WERI-Rb-1 (cell line): Measurements from ENCODE around the gene CFHR5.

Experiments used
- DNase-seq: peaks from one replicate; pipeline ENCODE4 v3.0.0-alpha.2; 2020
- H3K27ac ChIP-seq: fragments of 250-450 bp; sonication (Bioruptor Pico); 2 replicates; pipeline ENCODE4 v1.5.1; 2020; ENCODE audit warnings: mild to moderate bottlenecking, moderate library complexity
- H3K27me3 ChIP-seq: fragments of 250-450 bp; sonication (Bioruptor Pico); 2 replicates; pipeline ENCODE4 v1.5.1; 2021; ENCODE audit warnings: mild to moderate bottlenecking, low read depth, moderate library complexity; ENCODE audit not compliant: insufficient read depth, severe bottlenecking
- H3K36me3 ChIP-seq: fragments of 250-450 bp; sonication (Bioruptor Pico); 2 replicates; pipeline ENCODE4 v1.5.1; 2020; ENCODE audit warnings: mild to moderate bottlenecking, moderate library complexity
- H3K4me3 ChIP-seq: 2 replicates; pipeline ENCODE4 v1.5.1; 2011; ENCODE audit warnings: low read depth, mild to moderate bottlenecking, control low read depth, low read length
- H3K9me3 ChIP-seq: fragments of 250-450 bp; sonication (Bioruptor Pico); 2 replicates; pipeline ENCODE4 v1.5.1; 2021; ENCODE audit warnings: mild to moderate bottlenecking, moderate library complexity; ENCODE audit not compliant: severe bottlenecking
- TF ChIP-seq, protein P1 (sequence below): IDR thresholded peaks from 2 replicates; pipeline ENCODE4 v1.5.1; 2011; ENCODE audit warnings: low read depth, mild to moderate bottlenecking, control low read depth, inconsistent platforms, low read length

CFHR5 gene

GRCh38 chr1:197013234-197013633, 35.9 kb downstream of the CFHR5 start:
- peaks cover 5% of the 10 kb centered on the region for H3K9me3 ChIP-seq
- H3K27ac ChIP-seq, result no peak overlapping the region
- no peaks in the 10 kb centered on the region for H3K36me3 ChIP-seq
- no peaks in the 10 kb centered on the region for H3K27me3 ChIP-seq
- H3K4me3 ChIP-seq, result no peak overlapping the region
- TF ChIP-seq, protein P1, sequence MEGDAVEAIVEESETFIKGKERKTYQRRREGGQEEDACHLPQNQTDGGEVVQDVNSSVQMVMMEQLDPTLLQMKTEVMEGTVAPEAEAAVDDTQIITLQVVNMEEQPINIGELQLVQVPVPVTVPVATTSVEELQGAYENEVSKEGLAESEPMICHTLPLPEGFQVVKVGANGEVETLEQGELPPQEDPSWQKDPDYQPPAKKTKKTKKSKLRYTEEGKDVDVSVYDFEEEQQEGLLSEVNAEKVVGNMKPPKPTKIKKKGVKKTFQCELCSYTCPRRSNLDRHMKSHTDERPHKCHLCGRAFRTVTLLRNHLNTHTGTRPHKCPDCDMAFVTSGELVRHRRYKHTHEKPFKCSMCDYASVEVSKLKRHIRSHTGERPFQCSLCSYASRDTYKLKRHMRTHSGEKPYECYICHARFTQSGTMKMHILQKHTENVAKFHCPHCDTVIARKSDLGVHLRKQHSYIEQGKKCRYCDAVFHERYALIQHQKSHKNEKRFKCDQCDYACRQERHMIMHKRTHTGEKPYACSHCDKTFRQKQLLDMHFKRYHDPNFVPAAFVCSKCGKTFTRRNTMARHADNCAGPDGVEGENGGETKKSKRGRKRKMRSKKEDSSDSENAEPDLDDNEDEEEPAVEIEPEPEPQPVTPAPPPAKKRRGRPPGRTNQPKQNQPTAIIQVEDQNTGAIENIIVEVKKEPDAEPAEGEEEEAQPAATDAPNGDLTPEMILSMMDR, result no peak
- no peak for DNase-seq

- TF ChIP-seq, protein P1, result no peak
- Histone ChIP-seq H3K36me3 (no peaks in the 10 kb centered on the region), H3K9me3 (peaks cover 2% of the 10 kb centered on the region), H3K4me3 (no peak overlapping the region), H3K27ac (no peak overlapping the region), H3K27me3 (no peaks in the 10 kb centered on the region)
- no peak for DNase-seq
Observed at GRCh38 chr1:197016751-197017150, 39.4 kb downstream of the CFHR5 start.

DNA sequence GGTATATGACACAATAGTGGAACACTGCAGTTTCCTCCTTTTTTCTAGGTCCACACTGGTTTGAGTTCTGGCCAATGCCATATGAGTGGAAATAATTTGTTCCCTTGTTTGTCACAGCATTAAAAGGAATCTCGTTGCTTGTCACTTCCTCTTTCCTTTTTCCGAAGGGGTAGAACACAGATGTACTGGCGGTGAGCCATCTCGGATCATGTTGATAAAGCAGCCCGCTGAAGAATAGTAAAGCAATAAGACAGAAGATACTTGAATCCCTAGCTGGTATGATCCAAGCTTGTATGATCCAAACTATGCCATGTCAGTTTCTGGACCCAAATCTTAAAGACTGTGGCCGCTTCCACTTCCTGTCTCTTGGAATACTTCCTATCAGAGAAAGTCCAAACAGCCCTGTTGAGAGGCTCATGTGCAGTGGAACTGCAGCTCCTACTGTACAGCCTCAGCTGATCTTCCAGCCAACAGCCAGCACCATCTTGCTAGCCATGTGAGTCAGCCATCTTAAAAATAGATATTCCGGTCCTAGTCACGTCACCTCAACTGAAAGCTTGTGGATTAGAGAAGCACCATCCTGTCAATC, 40.3 kb downstream of the CFHR5 start:
- Histone ChIP-seq H3K27me3 (no peaks in the 10 kb centered on the region), H3K27ac (no peak overlapping the region), H3K36me3 (no peaks in the 10 kb centered on the region), H3K4me3 (no peak overlapping the region), H3K9me3 (no peaks in the 10 kb centered on the region)
- DNase-seq, result no peak
- TF ChIP-seq, protein P1, result no peak

DNA sequence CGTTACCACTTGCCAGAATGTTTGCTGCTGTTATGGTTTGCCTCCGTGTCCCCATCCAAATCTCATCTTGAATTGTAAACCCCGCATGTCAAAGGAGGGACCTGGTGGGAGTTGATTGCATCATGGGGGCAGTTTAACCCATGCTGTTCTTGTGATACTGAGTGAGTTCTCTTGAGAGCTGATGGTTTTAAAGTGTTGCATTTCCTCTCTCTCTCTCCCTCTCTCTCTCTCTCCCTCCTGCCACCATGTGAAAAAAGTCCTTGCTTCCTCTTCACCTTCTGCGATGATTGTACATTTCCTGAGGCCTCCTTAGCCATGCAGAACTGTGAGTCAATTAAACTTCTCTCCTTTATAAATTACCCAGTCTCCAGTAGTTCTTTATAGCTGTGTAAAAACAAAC, 44.4 kb downstream of the CFHR5 start:
- DNase-seq, result no peak

DNA sequence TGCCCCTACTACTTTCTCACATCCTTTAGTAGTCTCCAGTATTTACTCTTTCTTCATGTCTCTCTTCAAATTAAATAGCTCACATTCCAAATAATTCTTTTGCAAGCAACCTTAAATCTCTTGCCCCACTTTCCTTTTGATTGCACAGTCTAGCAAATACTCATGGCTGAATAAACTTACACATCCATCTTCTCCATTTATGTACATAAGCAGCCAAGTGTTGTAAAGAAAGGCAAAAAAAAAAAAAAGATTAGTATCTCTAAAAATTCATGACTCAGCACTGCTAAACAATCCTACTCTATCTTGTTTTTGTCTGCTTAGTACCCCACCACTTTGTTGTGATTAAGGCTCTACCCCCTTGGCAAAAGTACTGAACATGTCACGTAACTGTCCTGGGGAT, 47.1 kb downstream of the CFHR5 start:
- TF ChIP-seq, protein P1, result no peak
- Histone ChIP-seq H3K36me3 (no peaks in the 10 kb centered on the region), H3K9me3 (no peaks in the 10 kb centered on the region), H3K27me3 (no peaks in the 10 kb centered on the region), H3K27ac (no peak overlapping the region), H3K4me3 (no peak overlapping the region)
- no peak for DNase-seq

More for the DNA sequence above, 44.4 kb downstream of the CFHR5 start:
- H3K9me3 ChIP-seq, result no peaks in the 10 kb centered on the region
- no peaks in the 10 kb centered on the region for H3K36me3 ChIP-seq
- no peak overlapping the region for H3K27ac ChIP-seq
- TF ChIP-seq, protein P1, result no peak
- no peak overlapping the region for H3K4me3 ChIP-seq
- no peaks in the 10 kb centered on the region for H3K27me3 ChIP-seq

DNA sequence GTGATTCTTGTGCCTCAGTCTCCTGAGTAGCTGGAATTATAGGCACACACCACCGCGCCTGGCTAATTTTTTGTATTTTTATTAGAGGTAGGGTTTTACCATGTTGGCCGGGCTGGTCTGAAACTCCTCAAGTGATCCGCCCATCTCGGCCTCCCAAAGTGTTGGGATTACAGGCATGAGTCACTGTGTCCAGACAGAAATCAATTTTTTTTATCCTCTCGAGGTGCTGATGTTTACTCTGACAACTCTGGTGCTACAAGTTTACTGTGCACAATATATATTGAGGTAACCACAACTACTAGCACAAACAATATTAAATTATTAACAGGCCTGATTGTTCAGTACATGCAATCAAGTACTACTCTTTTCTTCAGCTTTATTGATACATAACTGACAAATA, 50.0 kb downstream of the CFHR5 start:
- Histone ChIP-seq H3K27ac (no peak overlapping the region), H3K4me3 (no peak overlapping the region), H3K27me3 (no peaks in the 10 kb centered on the region), H3K9me3 (no peaks in the 10 kb centered on the region), H3K36me3 (no peaks in the 10 kb centered on the region)
- TF ChIP-seq, protein P1, result no peak
- no peak for DNase-seq
